ENCODE data around the gene ITPRID1.

GRCh38 chr7:31652063-31652326, 138.1 kb downstream of the ITPRID1 start:
- TF ChIP-seq CTCF (IDR thresholded peaks at IDR 0.05) = no peak
- no peak for TF ChIP-seq POLR2A (IDR thresholded peaks at IDR 0.05)

All from esophagus squamous epithelium (tissue), 4 donors.